WTC11 (cell line): ENCODE results near the gene HBQ1. TPM values are rescaled to one million over a fixed set of nuclear protein-coding genes. Genes with fewer than 3 reads are reported as not detected.
A peak's percentile ranks its signal among the peaks of the same experiment; 100 is the strongest.

Experiments used
- ATAC-seq: fragments of 200-7000 bp; cut with Tn5 transposase; 2 replicates; pipeline ENCODE4 v1.10.0; 2021; ENCODE audit warnings: mild to moderate bottlenecking, moderate library complexity
- CTCF ChIA-PET: fragments of 300-600 bp; sonication (Branson Sonifier 250); formaldehyde crosslinking; loops from one replicate; lab custom pipeline; 2021; ENCODE audit warnings: antibody characterized with exemption; lab: Charles Lee
- POLR2A ChIA-PET: fragments of 350-600 bp; sonication (Branson Sonifier 250); formaldehyde crosslinking; loops from one replicate; lab custom pipeline; 2021; ENCODE audit warnings: antibody characterized with exemption; lab: Charles Lee
- DNase-seq: peaks from one replicate; pipeline ENCODE4 v3.0.0; 2021; ENCODE audit warnings: low spot score
- H3K27ac Mint-ChIP-seq: 2 replicates; pipeline ENCODE4 v1.8.0; 2021; ENCODE audit warnings: mixed read lengths
- H3K27me3 Mint-ChIP-seq: 2 replicates; pipeline ENCODE4 v1.8.0; 2021; ENCODE audit warnings: low read depth, mild to moderate bottlenecking, moderate library complexity, mixed read lengths
- H3K36me3 Mint-ChIP-seq: 2 replicates; pipeline ENCODE4 v1.8.0; 2021; ENCODE audit warnings: mixed read lengths
- H3K4me1 Mint-ChIP-seq: 2 replicates; pipeline ENCODE4 v1.8.0; 2022; ENCODE audit warnings: mixed read lengths
- H3K4me3 Mint-ChIP-seq: 2 replicates; pipeline ENCODE4 v1.8.0; 2021; ENCODE audit warnings: mild to moderate bottlenecking, moderate library complexity, mixed read lengths
- H3K9me3 Mint-ChIP-seq: 2 replicates; pipeline ENCODE4 v1.8.0; 2021; ENCODE audit warnings: mixed read lengths
- CREM ChIP-seq: sonication (generic); formaldehyde crosslinking; IDR thresholded peaks from 2 replicates; pipeline ENCODE4 v1.8.1; 2022; ENCODE audit warnings: mild to moderate bottlenecking, missing genetic modification reagents, moderate library complexity
- FOXJ3 ChIP-seq: sonication (generic); formaldehyde crosslinking; IDR thresholded peaks from 2 replicates; pipeline ENCODE4 v1.9.0; 2021; ENCODE audit warnings: missing genetic modification reagents, mild to moderate bottlenecking, borderline replicate concordance
- GTF2I ChIP-seq: fragments of 250-450 bp; sonication (Bioruptor Pico); conservative IDR thresholded peaks from 2 replicates; pipeline ENCODE4 v1.4.0; 2021; ENCODE audit warnings: mild to moderate bottlenecking
- HMGXB4 ChIP-seq: sonication (generic); formaldehyde crosslinking; IDR thresholded peaks from 2 replicates; pipeline ENCODE4 v1.8.1; 2023; ENCODE audit warnings: mild to moderate bottlenecking, moderate library complexity, missing genetic modification reagents
- MXD4 ChIP-seq: fragments of 250-450 bp; sonication (Bioruptor Pico); IDR thresholded peaks from 2 replicates; pipeline ENCODE4 v1.8.0; 2021; ENCODE audit warnings: mild to moderate bottlenecking, moderate library complexity, borderline replicate concordance
- PRDM15 ChIP-seq: sonication (generic); formaldehyde crosslinking; IDR thresholded peaks from 2 replicates; pipeline ENCODE4 v1.8.0; 2022; ENCODE audit warnings: missing genetic modification reagents
- SMAD4 ChIP-seq: sonication (generic); formaldehyde crosslinking; IDR thresholded peaks from 2 replicates; pipeline ENCODE4 v1.8.0; 2022; ENCODE audit warnings: mild to moderate bottlenecking, missing genetic modification reagents
- TCF7 ChIP-seq: sonication (generic); formaldehyde crosslinking; IDR thresholded peaks from 2 replicates; pipeline ENCODE4 v1.8.0; 2022; ENCODE audit warnings: mild to moderate bottlenecking, low read depth, missing genetic modification reagents, moderate library complexity
- USF1 ChIP-seq: sonication (generic); formaldehyde crosslinking; IDR thresholded peaks from 2 replicates; pipeline ENCODE4 v1.8.0; 2022; ENCODE audit warnings: mild to moderate bottlenecking, missing genetic modification reagents
- ZNF121 ChIP-seq: sonication (generic); formaldehyde crosslinking; IDR thresholded peaks from 2 replicates; pipeline ENCODE4 v1.8.0; 2023; ENCODE audit warnings: missing genetic modification reagents
- ZNF532 ChIP-seq: fragments of 250-450 bp; sonication (Bioruptor Pico); IDR thresholded peaks from 2 replicates; pipeline ENCODE4 v1.9.0; 2021; ENCODE audit warnings: mild to moderate bottlenecking, borderline replicate concordance
- total RNA-seq: library from RNA; stranded (reverse); gene quantifications from 3 replicates; pipeline ENCODE4 v1.2.3, GENCODE V29; 2021
- TF ChIP-seq, protein P1 (sequence below): sonication (generic); formaldehyde crosslinking; IDR thresholded peaks from 2 replicates; pipeline ENCODE4 v1.8.0; 2023; ENCODE audit warnings: missing genetic modification reagents, mild to moderate bottlenecking, borderline replicate concordance
- TF ChIP-seq, protein P2 (sequence below): sonication (generic); formaldehyde crosslinking; IDR thresholded peaks from 2 replicates; pipeline ENCODE4 v1.8.1; 2023; ENCODE audit warnings: mild to moderate bottlenecking, missing genetic modification reagents
- TF ChIP-seq, protein P3 (sequence below): sonication (generic); formaldehyde crosslinking; IDR thresholded peaks from 2 replicates; pipeline ENCODE4 v1.8.1; 2022; ENCODE audit warnings: low read depth, missing genetic modification reagents, borderline replicate concordance

HBQ1 gene
- total RNA-seq, 1 experiment from 2014 or later = 3.0 TPM

GRCh38 chr16:155031-155398 lies 25.2 kb upstream of the HBQ1 start (continued):
- TF ChIP-seq HMGXB4 (CRISPR knock-in tag) (no peak), MXD4 (no peak), PRDM15 (CRISPR knock-in tag) (no peak)

GRCh38 chr16:159136-159849 lies 21.0 kb upstream of the HBQ1 start:
- peaks cover 4% of the 10 kb centered on the region; the same call in 1 of the 2 replicates for H3K4me1 Mint-ChIP-seq
- DNase-seq = no peak
- H3K27ac Mint-ChIP-seq = no peak overlapping the region
- peaks cover 74% of the 10 kb centered on the region for H3K27me3 Mint-ChIP-seq
- CTCF ChIA-PET = interaction anchor here (0.8 to 1.4 kb wide), 5 partner anchors 41 to 203 kb away, joined by 3 to 6 read pairs (median 4); no protein-coding TSS in a partner anchor
- ATAC-seq = peak; percentile 21; the same call in 1 of the 2 replicates
- POLR2A ChIA-PET = no interaction called here
- 0 out of 2 replicates have a peak, but pooled peaks cover 3% of the 10 kb centered on the region for H3K9me3 Mint-ChIP-seq
- no peaks in the 10 kb centered on the region for H3K36me3 Mint-ChIP-seq
- H3K4me3 Mint-ChIP-seq = no peak overlapping the region
- no peak for TF ChIP-seq FOXJ3 (CRISPR knock-in tag)
- TF ChIP-seq ZNF532 (CRISPR knock-in tag) = no peak
- TF ChIP-seq, protein P1, sequence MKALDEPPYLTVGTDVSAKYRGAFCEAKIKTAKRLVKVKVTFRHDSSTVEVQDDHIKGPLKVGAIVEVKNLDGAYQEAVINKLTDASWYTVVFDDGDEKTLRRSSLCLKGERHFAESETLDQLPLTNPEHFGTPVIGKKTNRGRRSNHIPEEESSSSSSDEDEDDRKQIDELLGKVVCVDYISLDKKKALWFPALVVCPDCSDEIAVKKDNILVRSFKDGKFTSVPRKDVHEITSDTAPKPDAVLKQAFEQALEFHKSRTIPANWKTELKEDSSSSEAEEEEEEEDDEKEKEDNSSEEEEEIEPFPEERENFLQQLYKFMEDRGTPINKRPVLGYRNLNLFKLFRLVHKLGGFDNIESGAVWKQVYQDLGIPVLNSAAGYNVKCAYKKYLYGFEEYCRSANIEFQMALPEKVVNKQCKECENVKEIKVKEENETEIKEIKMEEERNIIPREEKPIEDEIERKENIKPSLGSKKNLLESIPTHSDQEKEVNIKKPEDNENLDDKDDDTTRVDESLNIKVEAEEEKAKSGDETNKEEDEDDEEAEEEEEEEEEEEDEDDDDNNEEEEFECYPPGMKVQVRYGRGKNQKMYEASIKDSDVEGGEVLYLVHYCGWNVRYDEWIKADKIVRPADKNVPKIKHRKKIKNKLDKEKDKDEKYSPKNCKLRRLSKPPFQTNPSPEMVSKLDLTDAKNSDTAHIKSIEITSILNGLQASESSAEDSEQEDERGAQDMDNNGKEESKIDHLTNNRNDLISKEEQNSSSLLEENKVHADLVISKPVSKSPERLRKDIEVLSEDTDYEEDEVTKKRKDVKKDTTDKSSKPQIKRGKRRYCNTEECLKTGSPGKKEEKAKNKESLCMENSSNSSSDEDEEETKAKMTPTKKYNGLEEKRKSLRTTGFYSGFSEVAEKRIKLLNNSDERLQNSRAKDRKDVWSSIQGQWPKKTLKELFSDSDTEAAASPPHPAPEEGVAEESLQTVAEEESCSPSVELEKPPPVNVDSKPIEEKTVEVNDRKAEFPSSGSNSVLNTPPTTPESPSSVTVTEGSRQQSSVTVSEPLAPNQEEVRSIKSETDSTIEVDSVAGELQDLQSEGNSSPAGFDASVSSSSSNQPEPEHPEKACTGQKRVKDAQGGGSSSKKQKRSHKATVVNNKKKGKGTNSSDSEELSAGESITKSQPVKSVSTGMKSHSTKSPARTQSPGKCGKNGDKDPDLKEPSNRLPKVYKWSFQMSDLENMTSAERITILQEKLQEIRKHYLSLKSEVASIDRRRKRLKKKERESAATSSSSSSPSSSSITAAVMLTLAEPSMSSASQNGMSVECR (CRISPR knock-in tag) = no peak
- no peak for TF ChIP-seq CREM (CRISPR knock-in tag)
- no peak for TF ChIP-seq USF1 (CRISPR knock-in tag)
- TF ChIP-seq, protein P2, sequence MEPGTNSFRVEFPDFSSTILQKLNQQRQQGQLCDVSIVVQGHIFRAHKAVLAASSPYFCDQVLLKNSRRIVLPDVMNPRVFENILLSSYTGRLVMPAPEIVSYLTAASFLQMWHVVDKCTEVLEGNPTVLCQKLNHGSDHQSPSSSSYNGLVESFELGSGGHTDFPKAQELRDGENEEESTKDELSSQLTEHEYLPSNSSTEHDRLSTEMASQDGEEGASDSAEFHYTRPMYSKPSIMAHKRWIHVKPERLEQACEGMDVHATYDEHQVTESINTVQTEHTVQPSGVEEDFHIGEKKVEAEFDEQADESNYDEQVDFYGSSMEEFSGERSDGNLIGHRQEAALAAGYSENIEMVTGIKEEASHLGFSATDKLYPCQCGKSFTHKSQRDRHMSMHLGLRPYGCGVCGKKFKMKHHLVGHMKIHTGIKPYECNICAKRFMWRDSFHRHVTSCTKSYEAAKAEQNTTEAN = no peak
- TF ChIP-seq, protein P3, sequence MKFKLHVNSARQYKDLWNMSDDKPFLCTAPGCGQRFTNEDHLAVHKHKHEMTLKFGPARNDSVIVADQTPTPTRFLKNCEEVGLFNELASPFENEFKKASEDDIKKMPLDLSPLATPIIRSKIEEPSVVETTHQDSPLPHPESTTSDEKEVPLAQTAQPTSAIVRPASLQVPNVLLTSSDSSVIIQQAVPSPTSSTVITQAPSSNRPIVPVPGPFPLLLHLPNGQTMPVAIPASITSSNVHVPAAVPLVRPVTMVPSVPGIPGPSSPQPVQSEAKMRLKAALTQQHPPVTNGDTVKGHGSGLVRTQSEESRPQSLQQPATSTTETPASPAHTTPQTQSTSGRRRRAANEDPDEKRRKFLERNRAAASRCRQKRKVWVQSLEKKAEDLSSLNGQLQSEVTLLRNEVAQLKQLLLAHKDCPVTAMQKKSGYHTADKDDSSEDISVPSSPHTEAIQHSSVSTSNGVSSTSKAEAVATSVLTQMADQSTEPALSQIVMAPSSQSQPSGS (CRISPR knock-in tag) = no peak
- TF ChIP-seq GTF2I = no peak
- no peak for TF ChIP-seq TCF7 (CRISPR knock-in tag)
- TF ChIP-seq SMAD4 (CRISPR knock-in tag) = no peak
- no peak for TF ChIP-seq ZNF121 (CRISPR knock-in tag)
